Transverse colon (tissue), 1 donor: ENCODE results near the gene MYO7A.

Source experiments
- EP300 ChIP-seq: sonication (generic); formaldehyde crosslinking; IDR thresholded peaks from one replicate; pipeline ENCODE4 v1.6.1; 2017; ENCODE audit warnings: antibody characterized with exemption, low read depth
- POLR2A ChIP-seq: fragments of 450-650 bp; IDR thresholded peaks from one replicate; pipeline ENCODE4 v1.6.1; 2016; ENCODE audit warnings: antibody characterized with exemption, mild to moderate bottlenecking, moderate library complexity

- no peak for TF ChIP-seq EP300
- TF ChIP-seq POLR2A: no peak
These were observed 21.8 kb downstream of the MYO7A start for GRCh38 chr11:77149716-77150392.
